HCT116 (cell line): ENCODE results near the gene TFF3. TPM values are rescaled to one million over a fixed set of nuclear protein-coding genes. Genes with fewer than 3 reads are reported as not detected.

Experiments
- ATAC-seq: fragments of 200-7000 bp; cut with Tn5 transposase; 2 replicates; pipeline ENCODE4 v1.9.1; 2020; ENCODE audit warnings: mild to moderate bottlenecking, moderate library complexity
- BruUV-seq: library from RNA; stranded (reverse); fragments of 400-500 nt; replicated peaks from 2 replicates; lab custom pipeline; 2021; lab: Mats Ljungman, UMichigan
- CTCF ChIA-PET: fragments of 300-600 bp; sonication (Branson Sonifier 250); formaldehyde crosslinking; loops from one replicate; lab custom pipeline; 2021; ENCODE audit warnings: antibody characterized with exemption; lab: Charles Lee
- POLR2A ChIA-PET: fragments of 300-600, 350-600 bp; sonication (Branson Sonifier 250); formaldehyde crosslinking; loops from one replicate; lab custom pipeline; 2021; ENCODE audit warnings: antibody characterized with exemption; lab: Charles Lee
- RAD21 ChIA-PET, 2 experiments: fragments of 300-600 bp; sonication (Branson Sonifier 250); formaldehyde crosslinking; loops; one replicate each; lab custom pipeline; 2023; ENCODE audit warnings: low total read pairs in 2 of 2; ENCODE audit not compliant: uncharacterized antibody in 2 of 2, unreplicated experiment in 2 of 2, low non-redundant PET in 1 of 2; lab: Charles Lee
- DNase-seq: peaks from one replicate; pipeline ENCODE4 v3.0.0-alpha.2; 2010; ENCODE audit warnings: low read depth, low spot score
- H2AFZ ChIP-seq: fragments of 200-600 bp; shearing (Covaris generic), sonication (generic); 2 replicates; pipeline ENCODE4 v1.6.1; 2017; ENCODE audit warnings: low read depth, mixed run types, mixed read lengths, antibody characterized with exemption, low read length; ENCODE audit not compliant: poor library complexity, severe bottlenecking
- H3K27ac ChIP-seq: 2 replicates; pipeline ENCODE4 v1.5.1; 2012; ENCODE audit warnings: low read depth, low read length
- H3K27me3 ChIP-seq: fragments of 200-600 bp; sonication (generic); 2 replicates; pipeline ENCODE4 v1.6.1; 2016; ENCODE audit warnings: mixed run types, low read length, mixed read lengths; ENCODE audit not compliant: insufficient read depth
- H3K36me3 ChIP-seq, 2 experiments: fragments of 200-500 bp in 1 of 2; fragments of 200-600 bp in 1 of 2; sonication (Bioruptor generic) in 1 of 2; sonication (generic) in 1 of 2; 2 replicates each; pipeline versions ENCODE4 v1.5.1 to v1.6.1; 2014 to 2016; ENCODE audit warnings: low read length in 2 of 2, inconsistent platforms in 1 of 2, mixed read lengths in 1 of 2, mixed run types in 1 of 2; ENCODE audit not compliant: insufficient read depth in 2 of 2, control insufficient read depth in 1 of 2
- H3K4me1 ChIP-seq, 2 experiments: fragments of 200-600 bp in 1 of 2; sonication (generic) in 1 of 2; 2 replicates each; pipeline versions ENCODE4 v1.5.1 to v1.6.1; 2012 to 2017; ENCODE audit warnings: low read length in 2 of 2, inconsistent platforms in 1 of 2, mild to moderate bottlenecking in 1 of 2, mixed read lengths in 1 of 2, mixed run types in 1 of 2, moderate library complexity in 1 of 2; ENCODE audit not compliant: insufficient read depth in 2 of 2, control insufficient read depth in 1 of 2
- H3K4me2 ChIP-seq: fragments of 200-600 bp; sonication (generic); 2 replicates; pipeline ENCODE4 v1.6.1; 2017; ENCODE audit warnings: mixed run types, low read length, mixed read lengths
- H3K4me3 ChIP-seq, 2 experiments: fragments of 200-600 bp in 1 of 2; sonication (generic) in 1 of 2; replicated peaks in 1 of 2; 2 replicates each; pipeline ENCODE4 v1.5.1; 2011 to 2016; ENCODE audit warnings: low read length in 2 of 2, control low read depth in 1 of 2, low read depth in 1 of 2, mild to moderate bottlenecking in 1 of 2, mixed read lengths in 1 of 2, mixed run types in 1 of 2
- H3K79me2 ChIP-seq: fragments of 200-600 bp; sonication (generic); 2 replicates; pipeline ENCODE4 v1.6.1; 2017; ENCODE audit warnings: mild to moderate bottlenecking, mixed run types, low read length, moderate library complexity, mixed read lengths; ENCODE audit not compliant: insufficient read depth
- H3K9ac ChIP-seq: fragments of 200-600 bp; sonication (generic); 2 replicates; pipeline ENCODE4 v1.6.1; 2016; ENCODE audit warnings: low read length, mixed read lengths
- H3K9me2 ChIP-seq: fragments of 200-600 bp; sonication (generic), shearing (Covaris generic); 2 replicates; pipeline ENCODE4 v1.6.1; 2017; ENCODE audit warnings: mixed run types, mild to moderate bottlenecking, moderate library complexity; ENCODE audit not compliant: insufficient read depth
- H3K9me3 ChIP-seq, 2 experiments: fragments of 200-500 bp in 1 of 2; fragments of 200-600 bp in 1 of 2; sonication (Bioruptor generic) in 1 of 2; sonication (generic) in 1 of 2; 2 replicates each; pipeline ENCODE4 v1.6.1; 2014 to 2017; ENCODE audit warnings: low read length in 2 of 2, mixed read lengths in 2 of 2, inconsistent platforms in 1 of 2, low read depth in 1 of 2, mild to moderate bottlenecking in 1 of 2, mixed run types in 1 of 2, moderate library complexity in 1 of 2; ENCODE audit not compliant: control insufficient read depth in 1 of 2, insufficient read depth in 1 of 2
- H4K20me1 ChIP-seq: fragments of 200-600 bp; sonication (generic), shearing (Covaris generic); 2 replicates; pipeline ENCODE4 v1.6.1; 2017; ENCODE audit warnings: mixed run types, mild to moderate bottlenecking, moderate library complexity; ENCODE audit not compliant: insufficient read depth
- CEBPB ChIP-seq: IDR thresholded peaks from 2 replicates; pipeline ENCODE4 v1.6.1; 2012; ENCODE audit warnings: low read depth
- EZH2phosphoT487 ChIP-seq: fragments of 200-600 bp; IDR thresholded peaks from 2 replicates; pipeline ENCODE4 v1.6.1; 2018; ENCODE audit warnings: antibody characterized with exemption, borderline replicate concordance
- FOSL1 ChIP-seq: IDR thresholded peaks from 2 replicates; pipeline ENCODE4 v1.6.1; 2012; ENCODE audit warnings: low read depth
- MAX ChIP-seq: IDR thresholded peaks from 2 replicates; pipeline ENCODE4 v1.6.1; 2012
- POLR2AphosphoS5 ChIP-seq: IDR thresholded peaks from 2 replicates; pipeline ENCODE4 v1.6.1; 2011; ENCODE audit warnings: mild to moderate bottlenecking, low read depth, low read length, moderate library complexity
- SP1 ChIP-seq: IDR thresholded peaks from 2 replicates; pipeline ENCODE4 v1.6.1; 2012; ENCODE audit warnings: low read depth
- TCF7L2 ChIP-seq: IDR thresholded peaks from 2 replicates; pipeline ENCODE4 v1.7.0; 2011; ENCODE audit warnings: borderline replicate concordance, inconsistent platforms; ENCODE audit not compliant: insufficient read depth, insufficient read length; ENCODE audit errors: extremely low read depth
- ZNF274 ChIP-seq: fragments of 200-500 bp; sonication (Bioruptor generic); IDR thresholded peaks from 2 replicates; pipeline ENCODE4 v1.6.1; 2014; ENCODE audit warnings: mild to moderate bottlenecking, low read depth, low read length, inconsistent platforms
- intact Hi-C: fragments of 100-400 bp; cut with micrococcal nuclease; formaldehyde crosslinking; loops from 2 replicates; pipeline ENCODE4 v1.10.0; 2022
- total RNA-seq: library from RNA; stranded (reverse); gene quantifications from one replicate; pipeline ENCODE4 v1.2.1, GENCODE V29; 2021; ENCODE audit not compliant: unreplicated experiment

TFF3 gene
- total RNA-seq, 1 experiment from 2014 or later = 0.22 TPM

GRCh38 chr21:42350318-42350910, 35.2 kb upstream of the TFF3 start:
- ChIA-PET RAD21 (no interaction called here), CTCF (no interaction called here), POLR2A (no interaction called here)
- BruUV-seq = no TSS peak
- Histone ChIP-seq H2AFZ (no peak overlapping the region), H3K9me3 (no peaks in the 10 kb centered on the region), H3K9me2 (no peaks in the 10 kb centered on the region), H3K36me3 (no peaks in the 10 kb centered on the region), H3K4me1 (no peaks in the 10 kb centered on the region), H3K9ac (no peak overlapping the region)
- TF ChIP-seq CEBPB = no peak
- TF ChIP-seq EZH2phosphoT487 = no peak
- TF ChIP-seq FOSL1 = no peak
- no peak for TF ChIP-seq TCF7L2
- no peak for TF ChIP-seq ZNF274
- TF ChIP-seq POLR2AphosphoS5 = no peak
- no peak for TF ChIP-seq SP1
- TF ChIP-seq MAX = no peak
- TF ChIP-seq, all 23 proteins: peak for 0
- H3K4me3 ChIP-seq = no peak overlapping the region
- H3K27me3 ChIP-seq = no peaks in the 10 kb centered on the region
- no peaks in the 10 kb centered on the region for H3K79me2 ChIP-seq
- ATAC-seq (no peak), DNase-seq (no peak)
- intact Hi-C loops = no loop called here
- H4K20me1 ChIP-seq = no peaks in the 10 kb centered on the region
- no peak overlapping the region for H3K4me2 ChIP-seq
- no peak overlapping the region for H3K27ac ChIP-seq
